Embryonic facial prominence (tissue), 1 donor: ENCODE measurements around the gene ARHGAP12.
A peak's percentile ranks its signal among the peaks of the same experiment; 100 is the strongest.
"Not testable (repeated sequence)": the region's sequence is repeated elsewhere in the genome, so short reads cannot be mapped to it uniquely, and the experiment has no call there.

Experiments used
- DNase-seq: peaks from one replicate; pipeline ENCODE4 v3.0.0-alpha.2; 2016; ENCODE audit errors: extremely low spot score

ARHGAP12 gene

GRCh38 chr10:31768935-31769334, 159.7 kb downstream of the ARHGAP12 start:
- DNase-seq: not testable (repeated sequence)

- DNase-seq: no peak
Observed at GRCh38 chr10:31768467-31768866, 160.2 kb downstream of the ARHGAP12 start.

- DNase-seq: no peak
Observed at GRCh38 chr10:31765541-31765940, 163.1 kb downstream of the ARHGAP12 start.

- no peak for DNase-seq
Observed at GRCh38 chr10:31762316-31762715, 166.3 kb downstream of the ARHGAP12 start.

GRCh38 chr10:31761156-31761555, 167.5 kb downstream of the ARHGAP12 start:
- DNase-seq: no peak

- DNase-seq: no peak
Observed at GRCh38 chr10:31760674-31761081, 168.0 kb downstream of the ARHGAP12 start.

- peak; percentile 96 for DNase-seq
Observed at GRCh38 chr10:31759799-31760626, 168.6 kb downstream of the ARHGAP12 start.

- DNase-seq: no peak
Observed at GRCh38 chr10:31759124-31759798, 169.4 kb downstream of the ARHGAP12 start.

GRCh38 chr10:31758495-31758894, 170.1 kb downstream of the ARHGAP12 start:
- no peak for DNase-seq

GRCh38 chr10:31757831-31758230, 170.8 kb downstream of the ARHGAP12 start:
- DNase-seq: no peak

- no peak for DNase-seq
Observed at GRCh38 chr10:31757386-31757791, 171.2 kb downstream of the ARHGAP12 start.

GRCh38 chr10:31756729-31757110, 171.9 kb downstream of the ARHGAP12 start:
- DNase-seq: no peak

GRCh38 chr10:31756101-31756728, 172.4 kb downstream of the ARHGAP12 start:
- DNase-seq: no peak
